ENCODE results near the gene RICTOR. TPM values are rescaled to one million over a fixed set of nuclear protein-coding genes. Genes with fewer than 3 reads are reported as not detected.
A peak's percentile ranks its signal among the peaks of the same experiment; 100 is the strongest.

RICTOR gene
- total and polyA plus RNA-seq, 9 of the 15 experiments (the other 6 are each of a cell fraction or from before 2014, with no cell fraction given) = 13.9 to 46.6 (median 22.6) TPM

DNA sequence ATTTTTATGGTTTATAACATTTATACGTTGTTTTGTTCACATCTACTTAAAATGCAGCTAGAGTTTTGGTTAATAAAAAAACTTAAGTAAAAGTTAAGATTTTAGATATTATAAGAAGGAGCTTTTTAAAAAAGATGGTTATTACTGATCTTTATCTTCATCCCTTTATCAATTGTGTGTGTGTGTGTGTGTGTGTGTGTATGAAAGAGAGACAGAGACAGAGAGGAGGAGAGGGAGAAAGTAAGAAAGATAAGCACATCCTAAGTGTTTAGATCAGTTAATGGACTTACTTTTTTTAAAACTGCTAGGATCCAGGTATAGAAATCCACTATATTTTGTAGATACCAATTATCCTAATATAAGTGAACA, 45.8 kb upstream of the RICTOR start:
- Histone ChIP-seq H3K4me2 (ENCODE audit: insufficient read depth, low read length) (no peak overlapping the region), H3K79me2 (ENCODE audit: control insufficient read depth, insufficient read depth, low read length) (no peaks in the 10 kb centered on the region), H3K9ac (ENCODE audit: insufficient read depth in 1 of 2, low read depth in 2 of 2, low read length in 2 of 2) (peak overlapping the region in 1 of 2 experiments; percentile 24; a peak in 1 of 4 replicates), H3K27me3 (ENCODE audit: control insufficient read depth in 2 of 2, insufficient read depth in 2 of 2, low read length in 2 of 2) (no peaks in the 10 kb centered on the region), H3K9me3 (replicated peaks; ENCODE audit: control insufficient read depth, insufficient read depth, low read depth, low read length) (no peaks in the 10 kb centered on the region), H3K27ac (ENCODE audit: extremely low read depth, low read depth, low read length) (peak overlapping the region; percentile 55; the same call in 2 of the 3 replicates), H3K4me3 (no peak overlapping the region), H3K4me1 (replicated peaks in 1 of 2; ENCODE audit: control insufficient read depth in 2 of 2, insufficient read depth in 2 of 2, low read length in 2 of 2) (peaks cover 8 to 50% of the 10 kb centered on the region in 2 experiments), H3K9me1 (ENCODE audit: control insufficient read depth, insufficient read depth, low read length) (no peaks in the 10 kb centered on the region), H4K20me1 (replicated peaks; ENCODE audit: control insufficient read depth, insufficient read depth, low read length) (no peaks in the 10 kb centered on the region), H3K36me3 (ENCODE audit: control insufficient read depth, insufficient read depth, low read length) (no peaks in the 10 kb centered on the region), H2AFZ (ENCODE audit: low read depth, low read length) (peak overlapping the region; percentile 57)
- intact Hi-C loops (cut with micrococcal nuclease) = no loop called here
- POLR2A ChIA-PET = interaction anchor here (1.1 to 1.2 kb wide), 2 partner anchors 32 to 38 kb away, joined by 3 to 5 read pairs; no protein-coding TSS in a partner anchor
- CTCF ChIA-PET (ENCODE audit: low intra/inter-chr PET ratio) = no interaction called here
- in situ Hi-C loops (cut with MboI) = no loop called here
- 7% methylated on average over 1 of the region's 1 CpG for WGBS (ENCODE audit: insufficient coverage, low coverage, missing lambda C conversion rate)
- FAIRE-seq (peak; percentile 40), DNase-seq (ENCODE audit: extremely low read depth in 1 of 4, low spot score in 3 of 4) (no peak), ATAC-seq (no peak)
- BruUV-seq (replicated peaks) = no TSS peak
- TF ChIP-seq, protein P1, sequence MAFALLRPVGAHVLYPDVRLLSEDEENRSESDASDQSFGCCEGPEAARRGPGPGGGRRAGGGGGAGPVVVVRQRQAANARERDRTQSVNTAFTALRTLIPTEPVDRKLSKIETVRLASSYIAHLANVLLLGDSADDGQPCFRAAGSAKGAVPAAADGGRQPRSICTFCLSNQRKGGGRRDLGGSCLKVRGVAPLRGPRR (CRISPR knock-in tag; IDR thresholded peaks at IDR 0.05) = no peak
- peak; percentile 69; the same call in 1 of the 2 replicates for TF ChIP-seq ARID1B (IDR thresholded peaks at IDR 0.05)
- no peak for TF ChIP-seq ILF3 (IDR thresholded peaks at IDR 0.05; ENCODE audit: borderline replicate concordance)
- TF ChIP-seq LEF1 (IDR thresholded peaks at IDR 0.05) = no peak
- TF ChIP-seq, protein P2, sequence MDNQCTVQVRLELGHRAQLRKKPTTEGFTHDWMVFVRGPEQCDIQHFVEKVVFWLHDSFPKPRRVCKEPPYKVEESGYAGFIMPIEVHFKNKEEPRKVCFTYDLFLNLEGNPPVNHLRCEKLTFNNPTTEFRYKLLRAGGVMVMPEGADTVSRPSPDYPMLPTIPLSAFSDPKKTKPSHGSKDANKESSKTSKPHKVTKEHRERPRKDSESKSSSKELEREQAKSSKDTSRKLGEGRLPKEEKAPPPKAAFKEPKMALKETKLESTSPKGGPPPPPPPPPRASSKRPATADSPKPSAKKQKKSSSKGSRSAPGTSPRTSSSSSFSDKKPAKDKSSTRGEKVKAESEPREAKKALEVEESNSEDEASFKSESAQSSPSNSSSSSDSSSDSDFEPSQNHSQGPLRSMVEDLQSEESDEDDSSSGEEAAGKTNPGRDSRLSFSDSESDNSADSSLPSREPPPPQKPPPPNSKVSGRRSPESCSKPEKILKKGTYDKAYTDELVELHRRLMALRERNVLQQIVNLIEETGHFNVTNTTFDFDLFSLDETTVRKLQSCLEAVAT (IDR thresholded peaks at IDR 0.05) = peak in 1 of 2 experiments; percentile 42; a peak in 1 of 4 replicates
- no peak for TF ChIP-seq TBL1XR1 (IDR thresholded peaks at IDR 0.05; ENCODE audit: low read length in 2 of 2)
- TF ChIP-seq RHOXF2B (CRISPR knock-in tag; conservative IDR thresholded peaks at IDR 0.05) = no peak
- TF ChIP-seq, protein P3, sequence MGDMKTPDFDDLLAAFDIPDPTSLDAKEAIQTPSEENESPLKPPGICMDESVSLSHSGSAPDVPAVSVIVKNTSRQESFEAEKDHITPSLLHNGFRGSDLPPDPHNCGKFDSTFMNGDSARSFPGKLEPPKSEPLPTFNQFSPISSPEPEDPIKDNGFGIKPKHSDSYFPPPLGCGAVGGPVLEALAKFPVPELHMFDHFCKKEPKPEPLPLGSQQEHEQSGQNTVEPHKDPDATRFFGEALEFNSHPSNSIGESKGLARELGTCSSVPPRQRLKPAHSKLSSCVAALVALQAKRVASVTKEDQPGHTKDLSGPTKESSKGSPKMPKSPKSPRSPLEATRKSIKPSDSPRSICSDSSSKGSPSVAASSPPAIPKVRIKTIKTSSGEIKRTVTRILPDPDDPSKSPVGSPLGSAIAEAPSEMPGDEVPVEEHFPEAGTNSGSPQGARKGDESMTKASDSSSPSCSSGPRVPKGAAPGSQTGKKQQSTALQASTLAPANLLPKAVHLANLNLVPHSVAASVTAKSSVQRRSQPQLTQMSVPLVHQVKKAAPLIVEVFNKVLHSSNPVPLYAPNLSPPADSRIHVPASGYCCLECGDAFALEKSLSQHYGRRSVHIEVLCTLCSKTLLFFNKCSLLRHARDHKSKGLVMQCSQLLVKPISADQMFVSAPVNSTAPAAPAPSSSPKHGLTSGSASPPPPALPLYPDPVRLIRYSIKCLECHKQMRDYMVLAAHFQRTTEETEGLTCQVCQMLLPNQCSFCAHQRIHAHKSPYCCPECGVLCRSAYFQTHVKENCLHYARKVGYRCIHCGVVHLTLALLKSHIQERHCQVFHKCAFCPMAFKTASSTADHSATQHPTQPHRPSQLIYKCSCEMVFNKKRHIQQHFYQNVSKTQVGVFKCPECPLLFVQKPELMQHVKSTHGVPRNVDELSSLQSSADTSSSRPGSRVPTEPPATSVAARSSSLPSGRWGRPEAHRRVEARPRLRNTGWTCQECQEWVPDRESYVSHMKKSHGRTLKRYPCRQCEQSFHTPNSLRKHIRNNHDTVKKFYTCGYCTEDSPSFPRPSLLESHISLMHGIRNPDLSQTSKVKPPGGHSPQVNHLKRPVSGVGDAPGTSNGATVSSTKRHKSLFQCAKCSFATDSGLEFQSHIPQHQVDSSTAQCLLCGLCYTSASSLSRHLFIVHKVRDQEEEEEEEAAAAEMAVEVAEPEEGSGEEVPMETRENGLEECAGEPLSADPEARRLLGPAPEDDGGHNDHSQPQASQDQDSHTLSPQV (IDR thresholded peaks at IDR 0.05) = peak; percentile 19
- TF ChIP-seq BRD4 (IDR thresholded peaks at IDR 0.05) = no peak
- TF ChIP-seq, protein P4, sequence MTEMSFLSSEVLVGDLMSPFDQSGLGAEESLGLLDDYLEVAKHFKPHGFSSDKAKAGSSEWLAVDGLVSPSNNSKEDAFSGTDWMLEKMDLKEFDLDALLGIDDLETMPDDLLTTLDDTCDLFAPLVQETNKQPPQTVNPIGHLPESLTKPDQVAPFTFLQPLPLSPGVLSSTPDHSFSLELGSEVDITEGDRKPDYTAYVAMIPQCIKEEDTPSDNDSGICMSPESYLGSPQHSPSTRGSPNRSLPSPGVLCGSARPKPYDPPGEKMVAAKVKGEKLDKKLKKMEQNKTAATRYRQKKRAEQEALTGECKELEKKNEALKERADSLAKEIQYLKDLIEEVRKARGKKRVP (CRISPR knock-in tag; IDR thresholded peaks at IDR 0.05) = no peak
- no peak for TF ChIP-seq ZNF165 (CRISPR knock-in tag; IDR thresholded peaks at IDR 0.05; ENCODE audit: borderline replicate concordance)
- TF ChIP-seq BACH1 (tag; IDR thresholded peaks at IDR 0.05) = peak; percentile 12; the same call in 1 of the 2 replicates
- TF ChIP-seq HNRNPK (IDR thresholded peaks at IDR 0.05; ENCODE audit: low read depth, low read length, poor library complexity, severe bottlenecking) = no peak
- TF ChIP-seq MTA2 (IDR thresholded peaks at IDR 0.05; ENCODE audit: low read depth) = peak; percentile 43
- TF ChIP-seq SP1 (CRISPR knock-in tag; IDR thresholded peaks at IDR 0.05) = no peak
- no peak for TF ChIP-seq GTF2E2 (tag; IDR thresholded peaks at IDR 0.05)
- TF ChIP-seq PML (IDR thresholded peaks at IDR 0.05; ENCODE audit: low read length) = no peak
- no peak for TF ChIP-seq ZBTB7A (IDR thresholded peaks at IDR 0.05; ENCODE audit: borderline replicate concordance, control insufficient read depth, low read depth, low read length)
